Ishikawa (cell line): ENCODE results near the gene TPGS2.

Experiments used
- CEBPB ChIP-seq: IDR thresholded peaks from 2 replicates; pipeline ENCODE4 v1.6.1; 2012
- CREB1 ChIP-seq: IDR thresholded peaks from 2 replicates; pipeline ENCODE4 v1.6.1; 2012; ENCODE audit warnings: low read depth
- EGR1 ChIP-seq: IDR thresholded peaks from 2 replicates; pipeline ENCODE4 v1.6.1; 2012
- EP300 ChIP-seq: IDR thresholded peaks from 2 replicates; pipeline ENCODE4 v1.6.1; 2012; ENCODE audit warnings: borderline replicate concordance
- FOXM1 ChIP-seq: IDR thresholded peaks from 2 replicates; pipeline ENCODE4 v1.6.1; 2012; ENCODE audit warnings: low read depth, borderline replicate concordance
- NFIC ChIP-seq: IDR thresholded peaks from 2 replicates; pipeline ENCODE4 v1.6.1; 2012
- RAD21 ChIP-seq: IDR thresholded peaks from 2 replicates; pipeline ENCODE4 v1.6.1; 2012; ENCODE audit warnings: low read depth
- TAF1 ChIP-seq: IDR thresholded peaks from 2 replicates; pipeline ENCODE4 v1.6.1; 2012; ENCODE audit warnings: low read depth, mild to moderate bottlenecking
- TCF12 ChIP-seq: IDR thresholded peaks from 2 replicates; pipeline ENCODE4 v1.6.1; 2012; ENCODE audit warnings: low read depth
- TEAD4 ChIP-seq: IDR thresholded peaks from 2 replicates; pipeline ENCODE4 v1.6.1; 2012
- USF1 ChIP-seq: IDR thresholded peaks from 2 replicates; pipeline ENCODE4 v1.6.1; 2012
- YY1 ChIP-seq: IDR thresholded peaks from 2 replicates; pipeline ENCODE4 v1.6.1; 2012; ENCODE audit warnings: low read depth
- ZBTB7A ChIP-seq: IDR thresholded peaks from 2 replicates; pipeline ENCODE4 v1.6.1; 2012; ENCODE audit warnings: low read depth
- TF ChIP-seq, protein P1 (sequence below): IDR thresholded peaks from 2 replicates; pipeline ENCODE4 v1.6.1; 2012; ENCODE audit warnings: low read depth, mild to moderate bottlenecking
- TF ChIP-seq, protein P2 (sequence below): IDR thresholded peaks from 2 replicates; pipeline ENCODE4 v1.6.1; 2012

The TPGS2 gene

DNA sequence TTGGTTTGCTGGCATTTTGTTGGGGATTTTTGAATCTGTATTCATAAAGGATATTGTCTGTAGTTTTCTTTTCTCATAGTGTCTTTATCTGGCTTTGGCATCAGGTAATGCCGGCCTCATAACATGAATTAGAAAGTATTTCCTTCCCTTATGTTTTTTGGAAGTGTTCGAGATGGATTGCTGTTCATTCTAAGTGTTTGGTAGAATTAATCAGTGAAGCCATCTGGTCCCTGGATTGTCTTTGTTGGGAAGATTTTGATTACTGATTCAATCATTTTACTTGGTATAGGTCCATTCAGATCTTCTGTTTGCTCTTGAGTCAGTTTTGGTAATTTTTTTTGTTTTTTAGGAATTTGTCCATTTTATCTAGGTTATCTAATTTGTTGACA is 22.4 kb upstream of the TPGS2 start:
- no peak for TF ChIP-seq NFIC
- TF ChIP-seq, protein P1, sequence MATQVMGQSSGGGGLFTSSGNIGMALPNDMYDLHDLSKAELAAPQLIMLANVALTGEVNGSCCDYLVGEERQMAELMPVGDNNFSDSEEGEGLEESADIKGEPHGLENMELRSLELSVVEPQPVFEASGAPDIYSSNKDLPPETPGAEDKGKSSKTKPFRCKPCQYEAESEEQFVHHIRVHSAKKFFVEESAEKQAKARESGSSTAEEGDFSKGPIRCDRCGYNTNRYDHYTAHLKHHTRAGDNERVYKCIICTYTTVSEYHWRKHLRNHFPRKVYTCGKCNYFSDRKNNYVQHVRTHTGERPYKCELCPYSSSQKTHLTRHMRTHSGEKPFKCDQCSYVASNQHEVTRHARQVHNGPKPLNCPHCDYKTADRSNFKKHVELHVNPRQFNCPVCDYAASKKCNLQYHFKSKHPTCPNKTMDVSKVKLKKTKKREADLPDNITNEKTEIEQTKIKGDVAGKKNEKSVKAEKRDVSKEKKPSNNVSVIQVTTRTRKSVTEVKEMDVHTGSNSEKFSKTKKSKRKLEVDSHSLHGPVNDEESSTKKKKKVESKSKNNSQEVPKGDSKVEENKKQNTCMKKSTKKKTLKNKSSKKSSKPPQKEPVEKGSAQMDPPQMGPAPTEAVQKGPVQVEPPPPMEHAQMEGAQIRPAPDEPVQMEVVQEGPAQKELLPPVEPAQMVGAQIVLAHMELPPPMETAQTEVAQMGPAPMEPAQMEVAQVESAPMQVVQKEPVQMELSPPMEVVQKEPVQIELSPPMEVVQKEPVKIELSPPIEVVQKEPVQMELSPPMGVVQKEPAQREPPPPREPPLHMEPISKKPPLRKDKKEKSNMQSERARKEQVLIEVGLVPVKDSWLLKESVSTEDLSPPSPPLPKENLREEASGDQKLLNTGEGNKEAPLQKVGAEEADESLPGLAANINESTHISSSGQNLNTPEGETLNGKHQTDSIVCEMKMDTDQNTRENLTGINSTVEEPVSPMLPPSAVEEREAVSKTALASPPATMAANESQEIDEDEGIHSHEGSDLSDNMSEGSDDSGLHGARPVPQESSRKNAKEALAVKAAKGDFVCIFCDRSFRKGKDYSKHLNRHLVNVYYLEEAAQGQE: no peak
- no peak for TF ChIP-seq EGR1
- no peak for TF ChIP-seq FOXM1
- TF ChIP-seq, protein P2, sequence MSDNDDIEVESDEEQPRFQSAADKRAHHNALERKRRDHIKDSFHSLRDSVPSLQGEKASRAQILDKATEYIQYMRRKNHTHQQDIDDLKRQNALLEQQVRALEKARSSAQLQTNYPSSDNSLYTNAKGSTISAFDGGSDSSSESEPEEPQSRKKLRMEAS: no peak
- no peak for TF ChIP-seq CEBPB
- no peak for TF ChIP-seq YY1
- no peak for TF ChIP-seq ZBTB7A
- TF ChIP-seq TCF12: no peak

- TF ChIP-seq ZBTB7A (no peak), FOXM1 (no peak), EGR1 (no peak), CEBPB (no peak), RAD21 (no peak), TAF1 (no peak), YY1 (no peak), TEAD4 (no peak), TCF12 (no peak), CREB1 (no peak), EP300 (no peak), NFIC (no peak), USF1 (no peak)
- TF ChIP-seq, protein P2: no peak
- TF ChIP-seq, protein P1: no peak
Measured at GRCh38 chr18:36850527-36851201, 21.9 kb upstream of the TPGS2 start.

- TF ChIP-seq ZBTB7A (no peak), NFIC (peak; percentile 84), TEAD4 (peak; percentile 88), TCF12 (no peak), EGR1 (no peak), EP300 (no peak), RAD21 (no peak), TAF1 (no peak), CEBPB (no peak), YY1 (no peak), FOXM1 (no peak), CREB1 (no peak)
- TF ChIP-seq, protein P2: no peak
- TF ChIP-seq, protein P1: no peak
Measured at GRCh38 chr18:36849288-36850006, 20.6 kb upstream of the TPGS2 start.

DNA sequence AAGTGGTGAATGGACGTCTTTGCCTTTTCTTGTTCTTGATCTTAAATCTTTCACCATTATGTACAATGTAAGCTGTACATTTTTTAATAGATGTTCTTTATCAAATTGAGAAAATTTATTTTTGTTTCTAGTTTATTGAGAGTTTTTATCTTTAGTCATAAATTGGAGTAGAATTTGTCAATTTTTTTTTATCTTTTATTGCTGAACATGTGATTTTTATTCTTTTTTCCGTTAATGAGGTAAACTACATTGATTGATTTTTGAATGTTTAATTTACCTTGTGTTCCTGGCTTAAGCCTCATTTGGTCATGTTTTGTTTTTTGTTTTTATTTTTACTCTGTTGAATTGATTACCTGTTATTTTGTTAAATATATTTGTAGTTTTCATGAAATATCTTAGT is 19.8 kb upstream of the TPGS2 start:
- no peak for TF ChIP-seq RAD21
- no peak for TF ChIP-seq FOXM1
- no peak for TF ChIP-seq ZBTB7A
- TF ChIP-seq, protein P2: no peak
- no peak for TF ChIP-seq CREB1
- no peak for TF ChIP-seq NFIC
- no peak for TF ChIP-seq TCF12
- TF ChIP-seq, protein P1: no peak
